ENCODE data around the gene NFYA. TPM values are rescaled to one million over a fixed set of nuclear protein-coding genes. Genes with fewer than 3 reads are reported as not detected.

The NFYA gene
- total and polyA plus RNA-seq, 7 donors = 2.7 to 14.2 (median 11.9) TPM

DNA sequence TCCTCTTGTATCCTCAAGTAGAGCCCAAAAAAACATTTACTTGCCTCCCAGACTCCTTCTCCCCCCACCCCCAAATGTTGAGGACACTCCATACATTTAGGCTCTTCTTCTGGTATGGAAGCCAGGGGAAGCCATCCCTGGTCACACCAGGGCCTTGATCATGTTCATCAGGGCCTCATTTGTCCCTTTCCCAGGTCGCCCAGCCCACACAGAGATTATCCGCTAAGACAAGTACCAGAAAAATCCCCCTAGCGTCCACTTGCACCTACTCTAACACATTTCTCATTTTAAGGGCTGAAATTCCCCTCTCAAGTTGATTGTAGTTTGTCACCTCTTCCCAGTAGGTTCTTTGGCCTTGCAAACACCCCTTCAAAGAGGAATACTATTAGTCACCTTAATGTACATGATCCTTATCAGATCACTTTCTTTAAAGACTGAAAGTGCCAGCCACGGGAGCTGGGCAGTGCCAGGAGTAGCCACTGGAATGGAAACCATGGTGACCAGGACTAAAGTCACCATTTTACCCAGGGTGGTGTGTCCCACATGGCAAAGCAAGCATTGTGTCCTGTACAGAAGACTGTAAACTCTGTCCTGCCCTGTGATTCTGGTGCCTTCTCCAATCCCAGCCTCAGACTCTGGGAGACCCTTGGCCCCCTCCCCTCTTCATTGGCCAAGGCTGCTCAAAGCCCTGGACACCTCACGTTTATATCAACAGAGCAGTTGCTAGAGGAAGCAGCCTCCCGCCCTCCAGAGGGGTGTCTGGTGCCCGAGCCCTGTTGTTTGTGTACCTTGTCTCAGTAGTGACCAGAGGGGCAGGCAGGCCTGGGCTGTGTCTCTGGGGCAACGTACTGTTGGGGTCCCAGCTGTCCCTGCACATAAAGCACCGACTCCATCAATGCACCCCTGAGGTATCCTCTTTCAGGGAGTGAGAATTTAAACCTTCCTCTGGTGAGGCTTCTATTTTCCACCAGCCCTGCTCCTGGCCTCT is 24.7 kb upstream of the NFYA start:
- no peak for DNase-seq
- no peaks in the 10 kb centered on the region for H3K27me3 ChIP-seq (ENCODE audit: insufficient read depth in 3 of 3, low read length in 2 of 3)
- peak overlapping the region; percentile 99 for H3K27ac ChIP-seq
- 42 to 55% (median 48%) methylated on average over 9 of the region's 9 CpGs for WGBS, 3 donors
- no peak overlapping the region for H3K4me3 ChIP-seq
- no peak for TF ChIP-seq CTCF (IDR thresholded peaks at IDR 0.05)
- intact Hi-C loops (cut with DNase I) = no loop called here
- H3K36me3 ChIP-seq (ENCODE audit: insufficient read depth in 1 of 2, low read depth in 1 of 2) = no peaks in the 10 kb centered on the region
- no peaks in the 10 kb centered on the region for H3K9me3 ChIP-seq
- no peak for ATAC-seq
- H3K4me1 ChIP-seq = peaks cover 28% of the 10 kb centered on the region

DNA sequence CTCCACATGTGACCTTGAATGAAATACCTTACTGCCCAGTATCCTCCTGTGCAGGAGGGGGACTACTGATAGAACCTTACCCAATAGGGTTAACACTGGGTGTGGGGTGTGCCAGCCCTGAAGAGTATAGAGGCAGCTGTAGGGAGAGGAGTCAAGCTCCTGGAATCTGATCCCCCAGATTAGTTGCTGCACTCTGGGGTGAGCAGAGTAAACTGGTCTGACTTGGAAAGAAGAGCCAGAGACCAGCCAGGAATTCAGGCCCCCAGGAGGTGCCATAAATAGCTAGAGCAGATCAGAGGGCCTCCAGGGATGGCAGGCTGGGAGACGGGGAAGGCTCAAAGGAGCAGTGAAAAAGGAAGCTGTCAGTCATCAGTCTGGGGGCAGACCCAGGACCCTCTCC is 23.3 kb upstream of the NFYA start:
- H3K27me3 ChIP-seq (ENCODE audit: insufficient read depth in 3 of 3, low read length in 2 of 3) = no peaks in the 10 kb centered on the region
- no peaks in the 10 kb centered on the region for H3K9me3 ChIP-seq
- peaks cover 28% of the 10 kb centered on the region for H3K4me1 ChIP-seq
- H3K4me3 ChIP-seq = no peak overlapping the region
- no peak for TF ChIP-seq CTCF (IDR thresholded peaks at IDR 0.05)
- WGBS, 3 donors = 8 to 40% (median 30%) methylated on average over 1 of the region's 1 CpG
- peak; percentile 16 to 20 (median 18) for ATAC-seq
- no peaks in the 10 kb centered on the region for H3K36me3 ChIP-seq (ENCODE audit: insufficient read depth in 1 of 2, low read depth in 1 of 2)
- DNase-seq = no peak
- intact Hi-C loops (cut with DNase I) = no loop called here
- H3K27ac ChIP-seq = peak overlapping the region; percentile 99

- intact Hi-C loops (cut with DNase I) = no loop called here
- Histone ChIP-seq H3K27ac (peak overlapping the region; percentile 99), H3K36me3 (ENCODE audit: insufficient read depth in 1 of 2, low read depth in 1 of 2) (no peaks in the 10 kb centered on the region), H3K27me3 (ENCODE audit: insufficient read depth in 3 of 3, low read length in 2 of 3) (no peaks in the 10 kb centered on the region), H3K4me1 (peaks cover 28% of the 10 kb centered on the region), H3K9me3 (no peaks in the 10 kb centered on the region), H3K4me3 (no peak overlapping the region)
- no peak for TF ChIP-seq CTCF (IDR thresholded peaks at IDR 0.05)
- no peak for ATAC-seq
- 45 to 66% (median 48%) methylated on average over 7 of the region's 7 CpGs for WGBS, 3 donors
- DNase-seq = no peak
Measured at GRCh38 chr6:41049955-41050354, 22.8 kb upstream of the NFYA start.

- WGBS, 3 donors = 79 to 86% (median 80%) methylated on average over 3 of the region's 3 CpGs
- H3K27me3 ChIP-seq (ENCODE audit: insufficient read depth in 3 of 3, low read length in 2 of 3) = no peaks in the 10 kb centered on the region
- H3K4me1 ChIP-seq = peaks cover 28% of the 10 kb centered on the region
- no peak for TF ChIP-seq CTCF (IDR thresholded peaks at IDR 0.05)
- peak overlapping the region; percentile 99 for H3K27ac ChIP-seq
- DNase-seq (no peak), ATAC-seq (no peak)
- intact Hi-C loops (cut with DNase I) = no loop called here
- peaks cover 0 to 3% of the 10 kb centered on the region in 2 donors for H3K36me3 ChIP-seq (ENCODE audit: insufficient read depth in 1 of 2, low read depth in 1 of 2)
- no peak overlapping the region for H3K4me3 ChIP-seq
- H3K9me3 ChIP-seq = no peaks in the 10 kb centered on the region
Measured at GRCh38 chr6:41050536-41050935, 22.2 kb upstream of the NFYA start.
